Hematopoietic multipotent progenitor cell treated with erythropoietin and hydrocortisone succinate and interleukin-3 and kit ligand, for 4 days (in vitro differentiated cells): ENCODE data around the gene TRIO.
"Not testable (repeated sequence)": the region's sequence is repeated elsewhere in the genome, so short reads cannot be mapped to it uniquely, and the experiment has no call there.

Experiments used
- DNase-seq: peaks from one replicate; pipeline ENCODE4 v3.0.0-alpha.2; 2015

The TRIO gene

GRCh38 chr5:14421851-14422250 is 278.7 kb downstream of the TRIO start:
- DNase-seq, result no peak

DNA sequence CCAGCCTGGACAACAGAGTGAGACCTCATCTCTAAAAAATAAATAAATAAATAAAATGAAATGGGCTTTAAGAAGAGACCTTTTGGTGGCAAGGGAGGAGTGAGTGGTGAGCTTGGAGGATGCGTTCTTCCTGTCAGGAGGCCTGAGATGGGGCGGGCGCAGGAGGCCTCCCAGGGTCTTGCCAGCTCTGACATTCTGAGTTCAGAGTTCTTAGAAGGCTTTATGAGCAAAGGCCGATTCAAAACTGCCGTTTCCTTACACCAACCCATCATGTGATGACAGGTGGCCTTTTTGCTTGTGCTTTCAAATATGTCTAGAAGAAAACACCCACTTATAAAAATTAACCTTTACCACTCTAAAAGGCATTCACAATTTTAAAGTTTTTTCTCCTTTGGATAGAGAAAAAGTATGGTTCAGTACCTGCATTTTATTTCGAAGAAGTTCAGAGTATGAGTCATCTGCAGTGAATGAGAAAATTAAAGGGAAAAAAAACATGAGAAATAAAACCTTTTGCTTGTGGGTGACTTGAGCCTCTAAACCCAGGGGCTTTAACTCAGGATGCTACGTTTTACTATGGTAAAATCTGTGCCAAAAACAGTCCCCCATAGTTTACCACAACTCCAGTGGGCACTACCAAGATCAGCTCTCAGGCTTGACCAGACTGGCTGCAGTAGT is 281.0 kb downstream of the TRIO start:
- no peak for DNase-seq

DNA sequence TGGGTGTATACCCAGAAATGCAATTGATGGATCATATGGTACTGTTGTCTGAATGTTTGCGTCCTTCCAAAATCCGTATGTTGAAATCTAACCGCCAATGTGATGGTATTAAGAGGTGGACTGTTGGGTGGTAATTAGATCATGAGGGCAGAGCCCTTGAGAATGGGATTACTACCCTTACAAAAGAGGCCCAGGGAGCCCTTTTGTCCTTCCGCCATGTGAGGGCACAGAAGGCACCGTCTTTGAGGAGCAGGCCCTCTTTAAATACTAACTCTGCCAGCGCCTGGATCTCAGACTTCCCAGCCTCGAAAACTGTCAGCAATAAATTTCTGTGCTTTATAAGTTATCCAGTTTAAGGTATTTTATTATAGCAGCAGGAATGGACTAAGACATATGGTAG is 282.4 kb downstream of the TRIO start:
- no peak for DNase-seq

DNA sequence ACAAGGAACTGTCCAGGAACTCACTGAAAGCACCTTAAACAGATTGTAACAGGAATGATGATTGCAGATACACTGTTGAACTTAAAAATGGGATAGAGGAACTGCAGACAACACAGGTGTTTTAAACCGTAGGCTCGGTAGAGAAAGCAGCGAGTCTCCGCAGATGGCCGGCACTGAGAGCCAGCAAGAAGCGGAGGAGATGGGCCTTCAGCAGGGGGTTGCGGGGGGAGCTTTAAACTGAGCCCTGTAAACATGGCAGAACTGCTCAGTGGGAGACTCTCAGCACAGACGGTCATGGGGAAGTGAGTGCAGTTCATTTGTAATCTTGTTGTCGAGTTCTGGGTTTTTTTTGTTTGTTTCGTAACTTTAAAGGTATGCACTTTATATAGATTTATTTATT is 283.4 kb downstream of the TRIO start:
- no peak for DNase-seq

- no peak for DNase-seq
Observed at GRCh38 chr5:14428302-14429081, 285.4 kb downstream of the TRIO start.

GRCh38 chr5:14429101-14430050 is 286.2 kb downstream of the TRIO start:
- peak; percentile 93 for DNase-seq

DNA sequence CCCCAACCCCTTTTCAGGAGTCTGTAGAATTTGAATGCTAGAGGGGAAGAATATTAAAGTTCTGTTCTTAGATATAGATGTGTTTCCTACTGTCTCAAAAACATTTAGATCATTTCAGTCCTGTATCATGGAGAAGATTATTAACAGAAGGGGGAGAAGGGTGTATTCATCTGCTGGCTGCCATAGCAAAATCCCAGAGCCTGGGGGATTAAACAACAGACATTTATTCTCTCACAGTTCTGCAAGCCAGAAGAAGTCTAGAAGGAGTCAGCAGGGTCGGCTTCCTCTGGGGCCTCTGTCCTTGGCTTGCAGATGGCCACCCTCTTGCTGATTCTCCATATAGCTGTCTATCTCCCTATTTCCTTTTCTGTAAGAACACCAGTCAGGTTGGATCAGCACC is 288.4 kb downstream of the TRIO start:
- DNase-seq, result no peak

- no peak for DNase-seq
Observed at GRCh38 chr5:14432931-14433589, 289.9 kb downstream of the TRIO start.

DNA sequence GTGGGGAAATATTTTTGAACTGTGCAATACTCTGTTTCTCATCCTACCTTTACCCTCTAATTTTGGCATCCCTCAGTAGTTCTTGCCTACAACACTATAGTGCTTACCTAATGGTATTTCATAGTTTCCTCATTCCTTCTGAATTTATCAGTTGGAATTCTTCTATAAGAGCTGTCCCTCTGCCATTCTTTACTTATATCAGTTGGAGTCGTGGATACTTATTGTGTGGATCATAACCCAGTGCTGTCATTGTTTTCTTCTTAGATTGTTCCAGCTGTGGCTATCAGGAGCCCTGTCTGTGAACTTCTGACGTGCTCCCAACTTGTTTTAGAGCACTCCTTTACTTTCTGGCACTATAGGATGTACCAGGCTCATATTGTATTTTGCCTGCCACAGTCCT is 292.3 kb downstream of the TRIO start:
- no peak for DNase-seq

- not testable (repeated sequence) for DNase-seq
Observed at GRCh38 chr5:14436122-14436521, 293.0 kb downstream of the TRIO start.

- DNase-seq, result no peak
Observed at GRCh38 chr5:14436801-14437542, 293.8 kb downstream of the TRIO start.

DNA sequence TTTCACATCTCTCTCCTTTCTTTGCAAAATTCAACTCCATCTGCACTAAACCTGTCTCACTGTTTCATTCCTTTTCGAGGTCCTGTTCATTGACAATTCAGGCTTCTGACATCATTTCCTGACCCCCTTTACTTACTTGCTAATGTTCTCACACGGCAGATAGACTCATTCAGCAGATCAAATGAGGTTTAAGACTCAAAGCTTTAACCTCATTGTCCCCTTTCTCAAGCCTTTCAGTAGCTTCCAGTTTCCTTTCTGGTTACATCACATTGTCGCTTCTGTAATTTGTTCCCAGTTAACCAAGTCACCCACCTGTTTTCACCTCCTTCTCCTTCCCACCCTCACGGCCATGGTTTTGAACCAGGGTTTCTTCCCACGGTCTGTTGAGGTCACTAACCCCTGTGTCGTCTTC is 295.1 kb downstream of the TRIO start:
- DNase-seq, result no peak

DNA sequence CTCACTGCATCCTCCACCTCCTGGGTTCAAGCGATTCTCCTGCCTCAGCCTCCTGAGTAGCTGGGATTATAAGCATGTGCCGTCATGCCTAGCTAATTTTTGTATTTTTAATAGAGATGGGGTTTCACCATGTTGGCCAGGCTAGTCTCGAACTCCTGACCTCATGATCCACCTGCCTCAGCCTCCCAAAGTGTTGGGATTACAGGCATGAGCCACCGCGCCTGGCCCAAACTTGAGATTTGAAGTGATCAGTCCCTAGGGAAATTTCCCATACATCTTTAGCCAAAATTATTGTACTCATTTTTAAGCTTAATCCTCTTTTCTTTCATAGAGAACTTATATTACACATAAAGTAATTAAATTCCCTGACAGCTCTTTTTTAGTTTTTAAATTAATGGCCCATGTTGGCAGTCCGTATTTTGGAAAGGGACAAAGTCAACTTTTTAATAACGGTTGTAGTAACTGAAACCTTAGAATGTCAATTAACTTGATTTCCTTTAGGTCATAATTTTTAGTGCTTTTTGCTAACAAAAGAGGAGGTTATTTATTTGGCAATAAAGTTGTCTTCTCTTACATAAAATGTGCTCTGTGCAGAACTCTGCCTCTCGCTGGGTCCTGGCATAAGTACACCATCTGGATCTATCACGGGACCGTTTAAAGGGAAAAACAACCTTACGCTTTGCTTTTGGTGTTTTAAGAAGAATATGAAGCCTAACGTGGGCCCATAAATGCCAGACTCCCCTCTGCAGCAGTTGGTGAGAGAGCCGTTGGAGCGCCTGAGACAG is 296.1 kb downstream of the TRIO start:
- no peak for DNase-seq

- no peak for DNase-seq
Observed at GRCh38 chr5:14440223-14440581, 297.1 kb downstream of the TRIO start.

GRCh38 chr5:14440582-14441431 is 297.7 kb downstream of the TRIO start:
- DNase-seq, result no peak

GRCh38 chr5:14441641-14442040 is 298.5 kb downstream of the TRIO start:
- DNase-seq, result no peak

DNA sequence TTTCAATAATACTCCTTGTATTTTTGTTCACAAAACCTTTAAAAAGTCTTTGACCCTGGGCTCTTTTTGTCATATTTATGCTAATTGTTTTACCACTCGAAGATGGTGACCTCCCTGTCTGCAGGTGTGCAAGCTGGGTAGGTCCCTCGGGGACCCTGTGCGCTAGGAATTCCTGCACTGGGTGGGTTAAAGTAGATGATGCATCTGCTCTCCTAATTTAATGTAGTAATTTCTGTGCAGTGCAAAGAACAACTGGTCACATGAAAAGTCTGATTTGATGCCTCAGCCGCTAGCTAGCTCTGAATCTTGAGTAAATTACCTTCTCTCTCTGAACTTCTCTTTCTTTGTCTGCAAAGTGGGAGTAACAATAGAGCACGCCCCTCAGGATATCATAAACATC is 299.4 kb downstream of the TRIO start:
- no peak for DNase-seq

- DNase-seq, result no peak
Observed at GRCh38 chr5:14443671-14444093, 300.5 kb downstream of the TRIO start.

DNA sequence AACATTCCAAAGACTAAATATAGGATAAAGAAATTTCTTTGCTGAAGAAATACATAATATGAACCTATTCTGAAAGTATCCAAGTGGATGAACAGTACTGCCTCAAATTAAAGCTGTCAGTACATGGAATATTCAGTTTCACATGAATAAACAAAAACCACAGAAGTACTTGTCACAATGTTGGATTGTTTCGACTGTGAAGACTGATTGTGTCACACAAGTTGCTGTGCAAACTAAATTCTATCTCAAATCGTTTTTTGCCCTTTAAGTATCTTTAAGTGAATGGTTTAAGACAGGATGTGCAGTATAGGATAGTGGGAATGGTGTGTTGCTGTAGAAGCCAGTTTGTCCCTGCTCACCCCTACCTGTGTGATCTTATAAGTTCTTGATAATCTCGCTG is 301.0 kb downstream of the TRIO start:
- no peak for DNase-seq

DNA sequence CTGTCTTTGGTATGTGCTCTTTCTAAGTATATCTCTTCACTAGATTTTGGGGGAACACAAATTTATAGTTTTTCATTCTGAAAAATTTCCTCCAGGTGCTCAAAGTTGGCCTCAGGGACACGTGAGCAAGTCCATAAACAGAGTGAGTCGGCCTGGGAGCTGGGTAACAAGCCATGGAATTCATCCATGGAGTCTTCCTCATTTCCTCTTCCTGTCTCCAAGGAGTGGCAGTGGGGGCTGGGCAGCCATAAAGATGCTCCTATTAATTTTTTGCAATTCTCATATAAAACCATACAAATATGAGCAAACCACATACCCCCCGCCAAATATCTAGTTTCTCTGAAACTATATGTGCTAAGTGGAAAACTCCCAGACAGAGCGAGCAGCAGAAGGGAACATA is 301.9 kb downstream of the TRIO start:
- DNase-seq, result no peak
